GM18861 (cell line): ENCODE results near the gene TAX1BP1.
"Not testable (repeated sequence)": the region's sequence is repeated elsewhere in the genome, so short reads cannot be mapped to it uniquely, and the experiment has no call there.

Experiments used
- ATAC-seq: cut with Tn5 transposase; IDR thresholded peaks from one replicate; pipeline ENCODE4 v1.9.1; 2021; ENCODE audit not compliant: unreplicated experiment

The TAX1BP1 gene

GRCh38 chr7:27840760-27841364 is 100.9 kb downstream of the TAX1BP1 start:
- ATAC-seq = no peak

DNA sequence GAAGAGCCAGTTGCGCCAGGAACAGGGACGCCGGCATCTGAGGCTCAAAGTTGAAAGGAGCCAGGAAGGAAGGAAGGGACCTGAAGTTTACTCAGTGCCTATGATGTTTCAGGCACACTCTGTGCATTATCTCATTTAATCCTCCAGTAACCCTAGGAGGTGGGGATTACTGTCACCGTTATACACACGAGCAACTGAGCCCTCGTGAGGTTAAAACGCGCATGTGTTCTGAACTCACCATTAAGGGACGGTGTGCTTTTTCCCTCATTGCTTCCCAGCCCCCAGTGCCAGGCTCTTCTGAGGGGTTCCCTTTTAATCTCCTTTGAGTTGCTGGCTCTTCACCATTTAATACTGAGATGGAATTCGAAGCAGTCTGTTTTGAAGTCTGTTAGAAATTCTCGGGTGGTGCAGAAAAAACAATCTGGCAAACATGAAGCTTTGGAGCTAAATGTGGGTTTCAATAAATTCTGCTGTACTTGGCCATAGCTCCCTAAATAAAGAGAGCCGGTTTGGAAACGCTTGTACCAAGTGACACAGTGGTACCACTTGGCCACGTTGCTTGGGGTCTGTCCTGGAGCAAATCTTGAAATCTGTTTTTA is 102.2 kb downstream of the TAX1BP1 start:
- ATAC-seq = no peak

- no peak for ATAC-seq
Measured at GRCh38 chr7:27842851-27843250, 102.9 kb downstream of the TAX1BP1 start.

DNA sequence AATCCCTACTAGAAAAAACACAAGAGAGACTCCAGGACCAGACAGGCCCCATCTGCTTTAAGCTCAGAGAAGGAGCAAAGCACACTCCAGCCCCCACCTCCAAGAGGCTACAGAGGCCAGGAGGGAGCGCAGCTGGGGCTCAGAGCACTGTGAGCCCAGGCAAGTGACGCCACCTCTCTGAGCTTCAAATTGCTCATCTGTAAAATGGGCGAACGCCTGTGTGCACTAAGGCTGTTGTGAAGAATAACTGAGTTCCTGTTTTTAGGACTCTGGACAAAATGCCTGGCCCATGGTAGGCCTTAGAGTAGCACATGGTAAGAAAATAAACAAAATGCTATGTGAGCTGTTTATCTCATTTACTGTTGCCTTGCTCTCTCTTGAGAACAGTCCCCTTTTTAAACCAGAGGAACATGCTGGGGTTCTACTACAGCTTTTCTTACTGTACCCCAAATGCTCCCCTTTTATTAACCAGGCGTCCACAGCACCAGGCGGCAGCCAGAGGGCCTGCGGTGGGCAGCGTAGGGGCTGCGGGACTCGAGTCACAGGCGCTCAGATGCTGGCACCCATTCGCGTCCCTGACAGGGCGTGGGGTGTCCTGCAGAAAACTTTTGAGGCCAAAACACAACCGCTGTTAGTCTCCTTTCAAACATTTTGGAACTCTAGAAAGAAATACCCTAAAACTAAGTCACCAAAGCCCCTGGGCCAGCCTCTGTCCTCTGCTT is 103.8 kb downstream of the TAX1BP1 start:
- ATAC-seq = no peak

GRCh38 chr7:27846388-27846787 is 106.4 kb downstream of the TAX1BP1 start:
- no peak for ATAC-seq

- no peak for ATAC-seq
Measured at GRCh38 chr7:27850531-27850930, 110.6 kb downstream of the TAX1BP1 start.

DNA sequence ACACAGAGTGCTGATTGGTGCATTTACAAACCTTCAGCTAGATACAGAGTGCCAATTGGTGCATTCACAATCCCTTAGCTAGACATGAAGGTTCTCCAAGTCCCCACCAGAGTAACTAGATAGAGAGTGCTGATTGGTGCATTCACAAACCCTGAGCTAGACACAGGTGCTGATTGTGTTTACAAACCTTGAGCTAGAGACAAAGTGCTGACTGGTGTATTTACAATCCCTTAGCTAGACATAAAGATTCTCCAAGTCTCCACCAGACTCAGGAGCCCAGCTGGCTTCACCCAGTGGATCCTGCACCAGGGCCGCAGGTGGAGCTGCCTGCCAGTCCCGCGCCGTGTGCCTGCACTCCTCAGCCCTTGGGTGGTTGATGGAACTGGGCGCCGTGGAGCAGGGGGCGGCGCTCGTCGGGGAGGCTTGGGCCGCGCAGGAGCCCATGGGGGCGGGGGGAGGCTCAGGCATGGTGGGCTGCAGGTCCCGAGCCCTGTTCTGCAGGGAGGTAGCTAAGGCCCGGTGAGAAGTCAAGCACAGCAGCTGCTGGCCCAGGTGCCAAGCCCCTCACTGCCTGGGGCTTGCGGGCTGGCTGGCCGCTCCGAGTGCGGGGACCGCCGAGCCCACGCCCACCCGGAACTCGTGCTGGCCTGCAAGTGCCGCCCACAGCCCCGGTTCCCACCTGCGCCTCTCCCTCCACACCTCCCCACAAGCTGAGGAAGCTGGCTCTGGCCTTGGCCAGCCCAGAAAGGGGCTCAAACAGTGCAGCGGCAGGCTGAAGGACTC is 116.9 kb downstream of the TAX1BP1 start:
- not testable (repeated sequence) for ATAC-seq

DNA sequence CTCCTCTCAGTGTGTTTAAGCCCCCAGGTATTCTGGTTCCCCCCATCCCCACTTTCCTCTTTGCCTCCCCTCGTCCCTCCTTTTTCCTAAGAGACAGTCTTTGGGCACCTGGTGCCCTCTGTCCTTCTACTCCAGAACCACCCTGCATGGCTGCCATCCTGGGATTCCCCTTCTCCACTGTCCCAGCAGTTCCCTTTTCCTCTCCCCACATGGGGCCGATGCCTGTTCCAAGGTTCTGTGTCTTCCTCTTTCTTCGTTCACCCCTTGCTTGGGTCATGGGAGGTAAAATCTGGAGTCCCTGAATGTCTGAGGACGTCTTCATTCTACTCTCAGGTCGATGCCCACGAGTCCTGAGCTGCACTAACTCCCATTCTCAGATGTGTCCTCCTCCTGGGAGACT is 120.8 kb downstream of the TAX1BP1 start:
- ATAC-seq = no peak

- ATAC-seq = no peak
Measured at GRCh38 chr7:27861747-27862146, 121.8 kb downstream of the TAX1BP1 start.

GRCh38 chr7:27863880-27864279 is 123.9 kb downstream of the TAX1BP1 start:
- no peak for ATAC-seq

DNA sequence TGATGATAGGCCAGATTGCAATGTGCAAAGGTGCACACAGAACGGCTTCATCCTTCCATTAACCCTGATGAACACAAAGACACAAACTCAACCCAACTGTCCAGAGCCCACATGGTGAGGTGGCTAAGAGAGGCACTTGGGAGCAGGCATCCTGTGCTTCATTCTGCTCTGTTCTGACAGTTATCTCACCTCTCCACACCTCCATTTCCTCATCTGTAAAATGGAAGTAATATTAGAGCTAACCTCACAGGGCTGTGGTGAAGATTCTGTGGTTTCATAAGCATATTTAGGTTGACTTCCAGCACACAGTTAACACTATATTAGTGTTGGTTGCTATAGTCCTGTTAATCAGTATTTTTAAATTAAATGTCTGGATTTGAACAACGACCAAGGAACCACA is 126.3 kb downstream of the TAX1BP1 start:
- ATAC-seq = no peak

GRCh38 chr7:27866828-27867672 is 127.1 kb downstream of the TAX1BP1 start:
- no peak for ATAC-seq

GRCh38 chr7:27868131-27868550 is 128.2 kb downstream of the TAX1BP1 start:
- ATAC-seq = no peak

DNA sequence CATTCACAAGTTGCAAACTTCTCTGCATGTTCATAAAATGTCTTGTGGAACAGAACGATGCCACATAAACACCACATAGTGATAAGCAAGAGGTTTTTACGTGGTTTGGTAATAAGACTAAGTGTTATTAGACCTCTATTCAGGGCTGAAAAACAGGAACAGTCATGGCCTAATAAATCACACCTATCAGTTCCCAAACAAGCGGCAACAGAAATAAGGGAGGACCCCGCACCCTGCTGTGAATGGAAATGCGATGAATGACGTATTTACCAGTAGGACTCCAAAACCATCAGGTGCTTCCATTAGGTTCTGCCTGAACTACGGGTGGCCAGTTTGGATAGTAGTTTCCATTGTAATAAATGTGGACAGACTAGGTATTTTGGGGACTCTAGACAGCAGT is 129.1 kb downstream of the TAX1BP1 start:
- ATAC-seq = no peak

GRCh38 chr7:27870595-27870994 is 130.6 kb downstream of the TAX1BP1 start:
- ATAC-seq = no peak

DNA sequence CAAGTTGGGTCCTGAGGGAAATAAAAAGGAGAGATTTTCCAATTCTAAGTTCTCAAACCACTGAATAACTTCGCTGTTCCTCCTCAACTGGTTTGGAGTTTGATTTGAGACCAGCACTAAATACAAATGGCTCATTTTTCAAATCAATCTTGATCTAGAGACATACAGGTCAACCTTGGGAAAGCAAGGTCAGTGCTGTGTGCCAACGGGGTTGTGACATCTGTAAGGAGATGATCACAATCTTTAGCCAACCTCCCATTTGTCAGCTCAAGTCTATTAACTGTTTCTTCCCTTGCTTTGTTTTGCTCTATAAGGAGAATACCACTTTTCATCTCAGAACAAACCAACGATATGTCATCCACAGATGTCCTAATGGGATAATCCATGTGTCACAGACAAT is 131.1 kb downstream of the TAX1BP1 start:
- no peak for ATAC-seq

GRCh38 chr7:27871866-27872265 is 131.9 kb downstream of the TAX1BP1 start:
- ATAC-seq = no peak

DNA sequence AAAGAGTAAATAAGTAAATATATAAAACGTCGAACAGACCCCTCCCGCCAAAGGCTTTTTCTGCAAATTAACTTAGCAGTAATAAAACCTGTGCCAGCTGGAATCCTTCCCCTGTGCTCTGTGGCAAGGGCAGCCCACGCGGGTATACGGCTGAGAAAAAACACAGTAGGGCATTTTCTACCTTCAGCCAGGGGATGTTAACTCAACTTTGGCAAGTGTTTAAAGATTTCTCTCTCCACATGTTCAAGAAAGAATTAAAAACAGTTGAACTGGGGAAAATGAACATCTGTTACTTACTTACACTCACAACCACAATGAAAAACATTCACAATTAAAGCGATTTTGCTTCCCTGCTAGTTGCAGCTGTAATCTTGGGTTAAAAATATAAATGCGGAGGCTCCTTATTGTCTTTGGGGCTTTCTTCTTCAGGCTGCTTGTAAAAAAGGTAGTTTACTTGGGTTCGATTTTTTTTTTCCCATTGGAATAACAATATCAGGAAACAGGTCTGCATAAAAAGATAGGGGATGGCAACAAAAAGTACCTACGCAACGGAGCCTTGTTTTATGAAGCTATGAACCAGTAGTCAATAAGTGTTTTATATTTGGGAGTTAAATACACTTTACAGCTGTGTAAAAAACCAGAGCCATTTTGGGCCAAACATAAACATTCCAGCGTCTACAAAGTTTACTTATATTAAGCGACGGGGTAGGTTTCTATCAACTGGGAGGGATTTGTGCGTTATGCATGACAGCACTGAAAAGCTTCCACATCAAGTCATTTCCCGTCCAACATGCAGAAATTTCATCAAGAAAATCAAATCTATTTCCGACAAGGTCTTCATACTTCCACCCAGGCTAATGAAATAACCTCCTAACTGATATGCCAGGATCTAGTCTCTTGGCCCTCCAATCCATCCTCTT is 132.7 kb downstream of the TAX1BP1 start:
- no peak for ATAC-seq
